Testis (tissue), 2 donors: ENCODE measurements around the gene MYBBP1A.

Experiments
- CTCF ChIP-seq, 3 experiments: fragments of 450-650 bp in 2 of 3; fragments of 200-600 bp in 1 of 3; sonication (generic) in 1 of 3; IDR thresholded peaks; one replicate each; pipeline ENCODE4 v1.5.1; 2016 to 2019; ENCODE audit warnings: antibody characterized with exemption in 3 of 3, mild to moderate bottlenecking in 2 of 3, moderate library complexity in 1 of 3
- POLR2A ChIP-seq: fragments of 450-650 bp; IDR thresholded peaks from one replicate; pipeline ENCODE4 v1.6.1; 2017; ENCODE audit warnings: antibody characterized with exemption, mild to moderate bottlenecking, moderate library complexity

- TF ChIP-seq CTCF (IDR thresholded peaks at IDR 0.05) (no peak), POLR2A (no peak)
These were observed 51.0 kb downstream of the MYBBP1A start for GRCh38 chr17:4504188-4504587.
